GM23338 (cell line): Measurements from ENCODE around the gene TRPM2. TPM values are rescaled to one million over a fixed set of nuclear protein-coding genes. Genes with fewer than 3 reads are reported as not detected.

ENCODE experiments used
- ATAC-seq: fragments of 200-7000 bp; cut with Tn5 transposase; 3 replicates; pipeline ENCODE4 v1.9.1; 2020
- DNase-seq: peaks from one replicate; pipeline ENCODE4 v3.0.0-alpha.2; 2015; ENCODE audit warnings: low spot score
- H2AFZ ChIP-seq: fragments of 200-600 bp; sonication (generic); 2 replicates; pipeline ENCODE4 v1.8.0; 2016; ENCODE audit warnings: antibody characterized with exemption, mild to moderate bottlenecking, moderate library complexity
- H3F3A ChIP-seq: fragments of 200-600 bp; sonication (generic); replicated peaks from 2 replicates; pipeline ENCODE4 v1.8.0; 2017; ENCODE audit warnings: antibody characterized with exemption, mixed run types, low read depth
- H3K27ac ChIP-seq: fragments of 200-600 bp; sonication (generic); 2 replicates; pipeline ENCODE4 v1.6.1; 2016; ENCODE audit warnings: low read depth
- H3K27me3 ChIP-seq: fragments of 200-600 bp; sonication (generic); 2 replicates; pipeline ENCODE4 v1.8.0; 2016; ENCODE audit warnings: mild to moderate bottlenecking, mixed run types, moderate library complexity; ENCODE audit not compliant: insufficient read depth
- H3K36me3 ChIP-seq: fragments of 200-600 bp; sonication (generic); 2 replicates; pipeline ENCODE4 v1.8.0; 2016; ENCODE audit warnings: mild to moderate bottlenecking; ENCODE audit not compliant: insufficient read depth
- H3K4me1 ChIP-seq: fragments of 200-600 bp; sonication (generic); 2 replicates; pipeline ENCODE4 v1.8.0; 2016; ENCODE audit warnings: mild to moderate bottlenecking, moderate library complexity; ENCODE audit not compliant: insufficient read depth
- H3K4me2 ChIP-seq: fragments of 200-600 bp; sonication (generic); 2 replicates; pipeline ENCODE4 v1.7.1; 2017; ENCODE audit warnings: mixed run types
- H3K4me3 ChIP-seq: fragments of 200-600 bp; sonication (generic); 2 replicates; pipeline ENCODE4 v1.6.1; 2016; ENCODE audit warnings: mixed run types
- H3K79me2 ChIP-seq: fragments of 200-600 bp; sonication (generic); replicated peaks from 2 replicates; pipeline ENCODE4 v1.8.0; 2017; ENCODE audit warnings: mild to moderate bottlenecking; ENCODE audit not compliant: insufficient read depth
- H3K9me2 ChIP-seq: fragments of 200-600 bp; sonication (generic); 2 replicates; pipeline ENCODE4 v1.8.0; 2017; ENCODE audit not compliant: insufficient read depth
- H4K20me1 ChIP-seq: fragments of 200-600 bp; sonication (generic); replicated peaks from 2 replicates; pipeline ENCODE4 v1.8.0; 2017; ENCODE audit warnings: mild to moderate bottlenecking; ENCODE audit not compliant: insufficient read depth
- H3K27ac Mint-ChIP-seq: 2 replicates; pipeline ENCODE4 v1.8.0; 2020; ENCODE audit warnings: inconsistent platforms, mild to moderate bottlenecking, moderate library complexity, mixed read lengths
- H3K27me3 Mint-ChIP-seq: 3 replicates; pipeline ENCODE4 v1.8.0; 2022; ENCODE audit warnings: low read depth, mild to moderate bottlenecking, moderate library complexity, mixed read lengths, inconsistent platforms; ENCODE audit not compliant: insufficient read depth, poor library complexity
- H3K36me3 Mint-ChIP-seq: 3 replicates; pipeline ENCODE4 v1.8.0; 2021; ENCODE audit warnings: low read depth, mild to moderate bottlenecking, inconsistent platforms, moderate library complexity, mixed read lengths
- H3K4me1 Mint-ChIP-seq: 3 replicates; pipeline ENCODE4 v1.8.0; 2020; ENCODE audit warnings: mild to moderate bottlenecking, inconsistent platforms, mixed read lengths
- H3K4me3 Mint-ChIP-seq: 3 replicates; pipeline ENCODE4 v1.8.0; 2021; ENCODE audit warnings: moderate library complexity, mild to moderate bottlenecking, inconsistent platforms, mixed read lengths
- H3K9me3 Mint-ChIP-seq: 3 replicates; pipeline ENCODE4 v1.8.0; 2020; ENCODE audit warnings: moderate library complexity, mild to moderate bottlenecking, inconsistent platforms, mixed read lengths
- EZH2phosphoT487 ChIP-seq: fragments of 200-600 bp; sonication (generic); IDR thresholded peaks from one replicate; pipeline ENCODE4 v1.8.1; 2018; ENCODE audit warnings: antibody characterized with exemption; ENCODE audit not compliant: unreplicated experiment
- JUNB ChIP-seq: IDR thresholded peaks from one replicate; pipeline ENCODE4 v1.6.1; 2016; ENCODE audit warnings: antibody characterized with exemption; ENCODE audit not compliant: unreplicated experiment
- NANOG ChIP-seq: IDR thresholded peaks from 2 replicates; pipeline ENCODE4 v1.6.1; 2016; ENCODE audit warnings: antibody characterized with exemption, borderline replicate concordance
- STAT1 ChIP-seq: IDR thresholded peaks from one replicate; pipeline ENCODE4 v1.6.1; 2016; ENCODE audit warnings: antibody characterized with exemption; ENCODE audit not compliant: unreplicated experiment
- ZNF114 ChIP-seq: fragments of 250-450 bp; sonication (Bioruptor Pico); IDR thresholded peaks from 2 replicates; pipeline ENCODE4 v1.5.0; 2020; ENCODE audit warnings: mild to moderate bottlenecking, moderate library complexity
- ZNF331 ChIP-seq: fragments of 250-450 bp; sonication (Bioruptor Pico); IDR thresholded peaks from 2 replicates; pipeline ENCODE4 v1.5.0; 2020; ENCODE audit warnings: low read depth, mild to moderate bottlenecking, moderate library complexity
- ZNF462 ChIP-seq: fragments of 250-450 bp; sonication (Bioruptor Pico); IDR thresholded peaks from 2 replicates; pipeline ENCODE4 v1.5.0; 2020; ENCODE audit warnings: mild to moderate bottlenecking, moderate library complexity
- polyA plus RNA-seq: library from polyadenylated mRNA; unstranded; fragments of >200 nt; fragmentation: Nextera tagmentation; extraction: Ambion mirVana; gene quantifications from 2 replicates; pipeline ENCODE4 v1.2.1, GENCODE V29; 2016
- total RNA-seq: library from RNA; depleted of rRNA; stranded (reverse); fragments of >200 nt; shearing (Covaris generic); gene quantifications from 2 replicates; pipeline ENCODE4 v1.2.3, GENCODE V29; 2014
- TF ChIP-seq, protein P1 (sequence below), 2 experiments: fragments of 200-600 bp in 1 of 2; sonication (generic) in 1 of 2; conservative IDR thresholded peaks; 2 replicates each; pipeline versions ENCODE4 v1.5.1 to v1.6.1; 2016 to 2017; ENCODE audit warnings: antibody characterized with exemption in 2 of 2, low read depth in 2 of 2, mild to moderate bottlenecking in 2 of 2, moderate library complexity in 1 of 2

The TRPM2 gene
- total and polyA plus RNA-seq, 2 experiments from 2014 or later, result 0.53 to 0.83 TPM

DNA sequence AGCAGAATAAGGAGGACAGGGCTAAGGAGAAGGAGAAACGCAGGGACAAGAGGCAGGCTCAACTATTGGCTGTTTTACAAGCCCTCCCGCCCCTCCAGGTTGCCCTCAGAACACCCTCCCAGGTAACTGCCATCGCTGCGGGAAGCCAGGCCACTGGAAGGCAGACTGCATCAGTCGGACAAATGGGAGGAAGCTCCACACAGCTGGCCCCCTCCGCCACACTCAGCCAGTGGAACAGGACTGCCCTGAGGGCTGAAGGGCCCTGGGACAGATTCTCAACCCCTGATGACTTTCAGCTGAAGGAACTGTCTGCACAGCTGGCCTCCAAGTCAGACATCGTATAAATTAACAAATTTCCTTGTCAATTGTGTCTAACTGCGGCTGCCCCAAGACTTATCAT, 123.7 kb downstream of the TRPM2 start (continued):
- TF ChIP-seq ZNF462 (CRISPR knock-in tag) (no peak), STAT1 (no peak)

DNA sequence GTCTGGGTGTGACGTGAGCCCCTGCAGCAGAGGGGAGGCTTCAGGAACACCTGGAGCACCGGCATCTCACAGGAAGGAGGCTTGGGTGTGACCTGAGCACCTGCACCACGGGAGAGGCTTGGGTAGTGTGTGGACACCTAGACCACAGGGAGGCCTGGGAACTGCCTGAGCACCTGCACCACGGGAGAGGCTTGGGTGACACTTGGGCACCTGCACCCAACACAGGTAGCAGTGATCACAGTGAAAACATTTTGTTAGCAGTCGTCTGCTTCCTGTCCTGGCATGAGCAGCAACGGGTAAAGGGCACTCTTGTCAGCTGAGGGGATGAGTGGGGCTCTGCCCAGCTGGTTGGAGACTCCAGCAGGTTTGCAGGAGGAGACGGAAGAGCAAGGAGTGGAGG, 124.3 kb downstream of the TRPM2 start:
- Histone ChIP-seq H4K20me1 (no peaks in the 10 kb centered on the region), H3K27ac (no peak overlapping the region), H3K27me3 (no peaks in the 10 kb centered on the region), H3K4me2 (no peak overlapping the region), H3K4me1 (no peaks in the 10 kb centered on the region), H2AFZ (no peak overlapping the region), H3K4me3 (no peak overlapping the region), H3F3A (no peaks in the 10 kb centered on the region), H3K9me2 (0 out of 2 replicates have a peak, but pooled peaks cover 2% of the 10 kb centered on the region), H3K36me3 (no peaks in the 10 kb centered on the region), H3K79me2 (no peaks in the 10 kb centered on the region)
- ATAC-seq, result no peak
- Mint-ChIP-seq H3K27me3 (peaks cover 2% of the 10 kb centered on the region), H3K4me3 (no peak overlapping the region), H3K4me1 (no peaks in the 10 kb centered on the region), H3K9me3 (peaks cover 8% of the 10 kb centered on the region; the same call in 2 of the 3 replicates), H3K36me3 (no peaks in the 10 kb centered on the region; the same call in 2 of the 3 replicates), H3K27ac (no peak overlapping the region)
- no peak for DNase-seq
- TF ChIP-seq STAT1 (no peak), ZNF114 (no peak), JUNB (no peak), ZNF331 (CRISPR knock-in tag) (no peak), NANOG (no peak), ZNF462 (CRISPR knock-in tag) (no peak), EZH2phosphoT487 (no peak)
- TF ChIP-seq, protein P1, sequence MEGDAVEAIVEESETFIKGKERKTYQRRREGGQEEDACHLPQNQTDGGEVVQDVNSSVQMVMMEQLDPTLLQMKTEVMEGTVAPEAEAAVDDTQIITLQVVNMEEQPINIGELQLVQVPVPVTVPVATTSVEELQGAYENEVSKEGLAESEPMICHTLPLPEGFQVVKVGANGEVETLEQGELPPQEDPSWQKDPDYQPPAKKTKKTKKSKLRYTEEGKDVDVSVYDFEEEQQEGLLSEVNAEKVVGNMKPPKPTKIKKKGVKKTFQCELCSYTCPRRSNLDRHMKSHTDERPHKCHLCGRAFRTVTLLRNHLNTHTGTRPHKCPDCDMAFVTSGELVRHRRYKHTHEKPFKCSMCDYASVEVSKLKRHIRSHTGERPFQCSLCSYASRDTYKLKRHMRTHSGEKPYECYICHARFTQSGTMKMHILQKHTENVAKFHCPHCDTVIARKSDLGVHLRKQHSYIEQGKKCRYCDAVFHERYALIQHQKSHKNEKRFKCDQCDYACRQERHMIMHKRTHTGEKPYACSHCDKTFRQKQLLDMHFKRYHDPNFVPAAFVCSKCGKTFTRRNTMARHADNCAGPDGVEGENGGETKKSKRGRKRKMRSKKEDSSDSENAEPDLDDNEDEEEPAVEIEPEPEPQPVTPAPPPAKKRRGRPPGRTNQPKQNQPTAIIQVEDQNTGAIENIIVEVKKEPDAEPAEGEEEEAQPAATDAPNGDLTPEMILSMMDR (conservative IDR thresholded peaks at IDR 0.05; ENCODE audit: low read depth in 2 of 2), result no peak
